ENCODE measurements around the gene GRAMD1B.

DNA sequence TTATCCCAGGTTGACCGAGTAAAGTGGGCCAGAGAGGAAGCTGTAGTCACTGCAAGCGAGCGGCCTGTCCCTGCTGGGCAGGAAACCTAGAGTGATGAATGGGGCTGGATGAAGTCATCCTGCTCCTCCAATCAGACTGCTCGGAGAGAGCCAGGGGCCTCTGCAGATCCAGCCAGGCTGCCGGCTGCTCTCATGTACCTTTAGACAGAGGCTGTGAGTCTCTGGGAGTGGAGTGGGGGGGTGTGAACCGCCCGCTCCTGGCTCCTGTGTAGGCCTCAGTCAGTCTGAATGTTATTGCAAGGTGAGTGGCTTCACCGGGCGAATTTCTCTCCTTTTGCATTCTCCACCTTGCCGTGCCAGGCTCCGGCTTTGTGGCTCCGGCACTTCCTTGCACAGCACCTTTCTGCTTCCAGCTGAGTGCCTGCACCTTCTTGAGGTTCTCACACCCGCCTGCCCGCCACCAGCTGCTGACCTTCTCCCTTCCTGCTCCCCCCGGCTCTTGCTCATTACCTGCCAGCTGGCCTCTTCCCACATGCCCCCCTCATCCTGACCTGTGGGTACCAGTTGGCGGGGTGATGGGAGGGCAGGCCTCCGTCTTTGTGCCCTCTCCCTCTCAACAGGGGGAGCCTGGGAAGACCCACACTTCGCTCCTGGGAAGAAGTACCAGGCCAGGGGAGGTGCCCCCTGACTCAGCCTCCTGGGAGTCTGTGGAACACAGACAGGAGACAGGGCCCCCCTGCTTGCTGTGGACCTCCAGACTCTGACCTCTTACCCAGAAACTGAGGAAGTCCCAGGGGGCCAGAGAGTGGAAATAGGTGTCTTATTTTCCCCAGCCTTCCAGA is 79.9 kb downstream of the GRAMD1B start:
- TF ChIP-seq CTCF (IDR thresholded peaks at IDR 0.05) (no peak), POLR2A (IDR thresholded peaks at IDR 0.05) (no peak)
